Measurements from ENCODE around the gene DNAJC5.

DNA sequence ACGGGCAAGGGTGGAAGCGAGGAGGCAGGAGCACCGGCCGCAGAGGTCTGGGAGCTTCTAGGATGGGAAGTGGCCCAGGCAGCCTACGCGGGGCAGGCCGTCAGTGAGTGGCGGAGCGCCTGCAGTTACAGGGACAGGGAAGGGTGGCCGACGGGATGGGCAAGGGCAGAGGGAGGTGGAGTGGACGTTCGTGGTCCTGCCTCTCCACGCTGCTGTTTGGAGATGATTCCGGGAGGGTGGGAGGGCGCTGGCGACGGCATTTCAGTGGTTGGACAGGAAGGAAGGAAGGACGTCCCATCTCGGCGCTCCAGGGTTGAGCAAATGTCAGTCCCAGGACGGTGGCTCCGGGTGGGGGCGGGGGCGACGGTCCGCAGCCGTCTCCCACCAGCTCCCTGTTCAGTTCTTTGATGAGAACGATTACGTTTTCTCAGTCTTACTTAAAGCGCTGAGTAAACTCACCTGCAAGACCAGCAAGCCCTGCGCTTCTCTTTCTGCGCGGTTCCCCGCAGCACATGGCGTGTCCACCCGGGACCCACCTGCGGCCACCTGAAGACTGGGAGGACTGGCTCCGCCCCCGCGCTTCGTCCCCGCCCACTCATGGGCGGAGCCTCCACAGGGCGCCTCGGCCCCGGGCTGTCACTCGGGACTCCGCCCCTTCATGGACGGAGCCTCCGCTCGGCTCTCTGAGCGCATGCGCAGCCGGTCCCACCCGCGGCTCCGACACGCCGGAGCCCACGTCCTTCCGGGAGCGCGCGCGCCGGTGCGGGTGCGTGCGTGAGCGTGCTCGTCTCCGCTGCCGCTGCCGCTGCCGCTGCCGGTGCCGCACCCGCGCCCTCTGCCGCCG, at the start of gene DNAJC5:
- TF ChIP-seq, protein P1, sequence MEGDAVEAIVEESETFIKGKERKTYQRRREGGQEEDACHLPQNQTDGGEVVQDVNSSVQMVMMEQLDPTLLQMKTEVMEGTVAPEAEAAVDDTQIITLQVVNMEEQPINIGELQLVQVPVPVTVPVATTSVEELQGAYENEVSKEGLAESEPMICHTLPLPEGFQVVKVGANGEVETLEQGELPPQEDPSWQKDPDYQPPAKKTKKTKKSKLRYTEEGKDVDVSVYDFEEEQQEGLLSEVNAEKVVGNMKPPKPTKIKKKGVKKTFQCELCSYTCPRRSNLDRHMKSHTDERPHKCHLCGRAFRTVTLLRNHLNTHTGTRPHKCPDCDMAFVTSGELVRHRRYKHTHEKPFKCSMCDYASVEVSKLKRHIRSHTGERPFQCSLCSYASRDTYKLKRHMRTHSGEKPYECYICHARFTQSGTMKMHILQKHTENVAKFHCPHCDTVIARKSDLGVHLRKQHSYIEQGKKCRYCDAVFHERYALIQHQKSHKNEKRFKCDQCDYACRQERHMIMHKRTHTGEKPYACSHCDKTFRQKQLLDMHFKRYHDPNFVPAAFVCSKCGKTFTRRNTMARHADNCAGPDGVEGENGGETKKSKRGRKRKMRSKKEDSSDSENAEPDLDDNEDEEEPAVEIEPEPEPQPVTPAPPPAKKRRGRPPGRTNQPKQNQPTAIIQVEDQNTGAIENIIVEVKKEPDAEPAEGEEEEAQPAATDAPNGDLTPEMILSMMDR (IDR thresholded peaks at IDR 0.05): no peak
- TF ChIP-seq POLR2A (IDR thresholded peaks at IDR 0.05) (no peak), POLR2AphosphoS5 (IDR thresholded peaks at IDR 0.05) (peak in 1 of 3 donors; percentile 34)

Measured in breast epithelium (tissue), 3 donors.